Fibroblast of lung (primary cell): Measurements from ENCODE around the gene SPDYE16. TPM values are rescaled to one million over a fixed set of nuclear protein-coding genes. Genes with fewer than 3 reads are reported as not detected.
"Not testable (repeated sequence)": the region's sequence is repeated elsewhere in the genome, so short reads cannot be mapped to it uniquely, and the experiment has no call there.

Experiments used
- DNase-seq, 2 donors: peaks; one replicate each; pipeline versions ENCODE4 v3.0.0 to v3.0.0-alpha.2; 2010; ENCODE audit warnings: low read depth in 2 of 2
- H2AFZ ChIP-seq: 2 replicates; pipeline ENCODE4 v1.5.1; 2012; ENCODE audit warnings: low read length, control low read depth, inconsistent platforms
- H3K27ac ChIP-seq: 2 replicates; pipeline ENCODE4 v1.5.1; 2011; ENCODE audit warnings: low read length, control low read depth; ENCODE audit not compliant: insufficient read depth
- H3K27me3 ChIP-seq: 2 replicates; pipeline ENCODE4 v1.5.1; 2011; ENCODE audit warnings: mild to moderate bottlenecking, low read length; ENCODE audit not compliant: control insufficient read depth, insufficient read depth
- H3K36me3 ChIP-seq: 2 replicates; pipeline ENCODE4 v1.5.1; 2011; ENCODE audit warnings: low read length; ENCODE audit not compliant: control insufficient read depth, insufficient read depth
- H3K4me1 ChIP-seq: 2 replicates; pipeline ENCODE4 v1.5.1; 2011; ENCODE audit warnings: low read length; ENCODE audit not compliant: control insufficient read depth, insufficient read depth; ENCODE audit errors: extremely low read depth
- H3K4me2 ChIP-seq: 2 replicates; pipeline ENCODE4 v1.5.1; 2011; ENCODE audit warnings: low read length, control low read depth; ENCODE audit not compliant: insufficient read depth; ENCODE audit errors: extremely low read depth
- H3K4me3 ChIP-seq, 4 experiments: fragments of 200-600 bp in 1 of 4; sonication (generic) in 1 of 4; replicated peaks in 1 of 4; 2 replicates each; pipeline ENCODE4 v1.5.1; 2011 to 2016; ENCODE audit warnings: low read length in 4 of 4, low read depth in 3 of 4, mild to moderate bottlenecking in 3 of 4, control low read depth in 2 of 4, inconsistent platforms in 1 of 4, mixed read lengths in 1 of 4; ENCODE audit not compliant: insufficient read depth in 1 of 4; ENCODE audit errors: control extremely low read depth in 1 of 4
- H3K79me2 ChIP-seq: 2 replicates; pipeline ENCODE4 v1.5.1; 2012; ENCODE audit warnings: mild to moderate bottlenecking, low read length, inconsistent platforms; ENCODE audit not compliant: control insufficient read depth, insufficient read depth
- H3K9ac ChIP-seq: 2 replicates; pipeline ENCODE4 v1.5.1; 2011; ENCODE audit warnings: mild to moderate bottlenecking, low read length, control low read depth; ENCODE audit not compliant: insufficient read depth
- H3K9me3 ChIP-seq: 2 replicates; pipeline ENCODE4 v1.5.1; 2012; ENCODE audit warnings: low read depth, low read length; ENCODE audit not compliant: control insufficient read depth, insufficient read depth
- H4K20me1 ChIP-seq: 2 replicates; pipeline ENCODE4 v1.5.1; 2011; ENCODE audit warnings: low read length; ENCODE audit not compliant: control insufficient read depth, insufficient read depth; ENCODE audit errors: extremely low read depth
- EZH2 ChIP-seq: IDR thresholded peaks from 2 replicates; pipeline ENCODE4 v1.5.1; 2012; ENCODE audit warnings: low read length, control low read depth, mild to moderate bottlenecking; ENCODE audit errors: missing control alignments
- polyA plus RNA-seq, 2 donors: library from polyadenylated mRNA; depleted of rRNA in 1 of 2; stranded (reverse) in 1 of 2; unstranded in 1 of 2; fragments of >200 nt; gene quantifications; 2 replicates each; pipeline ENCODE4 v1.2.1, GENCODE V29; 2011 to 2012; ENCODE audit warnings: missing spikeins in 1 of 2
- total RNA-seq: library from RNA; depleted of rRNA; stranded (reverse); fragments of >200 nt; gene quantifications from 2 replicates; pipeline ENCODE4 v1.2.1, GENCODE V29; 2014
- TF ChIP-seq, protein P1 (sequence below), 2 donors: IDR thresholded peaks in 1 of 2; conservative IDR thresholded peaks in 1 of 2; 1 replicate in 1 of 2; 2 replicates in 1 of 2; pipeline ENCODE4 v1.5.1; 2011 to 2012; ENCODE audit warnings: low read length in 2 of 2, control low read depth in 1 of 2, inconsistent platforms in 1 of 2, low read depth in 1 of 2, mild to moderate bottlenecking in 1 of 2

The SPDYE16 gene
- total and polyA plus RNA-seq, 2 donors (not counting 1 experiment from before 2014, with no cell fraction given), result 0.17 TPM; not detected in 1

DNA sequence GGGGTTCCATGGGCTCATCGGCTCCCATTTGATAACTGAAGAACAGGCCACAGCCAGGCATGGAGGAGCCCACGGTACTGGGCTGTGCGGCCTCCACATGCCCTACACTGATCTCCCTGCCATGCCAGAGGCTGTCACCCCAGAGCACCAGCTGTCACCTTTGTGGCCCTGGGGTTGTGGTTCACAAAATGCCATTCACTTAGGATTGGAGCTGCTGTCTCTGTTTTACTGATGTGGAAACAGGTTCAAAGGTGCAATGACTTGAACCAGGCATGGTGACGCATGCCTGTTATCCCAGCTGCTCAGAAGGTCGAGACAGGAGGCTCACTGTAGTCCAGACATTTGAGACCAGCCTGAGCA is 37.0 kb downstream of the SPDYE16 start:
- H3K9ac ChIP-seq, result no peak overlapping the region
- no peak overlapping the region for H3K27ac ChIP-seq
- DNase-seq, result no peak
- no peaks in the 10 kb centered on the region for H4K20me1 ChIP-seq
- no peaks in the 10 kb centered on the region for H3K27me3 ChIP-seq
- TF ChIP-seq EZH2, result no peak
- TF ChIP-seq, protein P1, sequence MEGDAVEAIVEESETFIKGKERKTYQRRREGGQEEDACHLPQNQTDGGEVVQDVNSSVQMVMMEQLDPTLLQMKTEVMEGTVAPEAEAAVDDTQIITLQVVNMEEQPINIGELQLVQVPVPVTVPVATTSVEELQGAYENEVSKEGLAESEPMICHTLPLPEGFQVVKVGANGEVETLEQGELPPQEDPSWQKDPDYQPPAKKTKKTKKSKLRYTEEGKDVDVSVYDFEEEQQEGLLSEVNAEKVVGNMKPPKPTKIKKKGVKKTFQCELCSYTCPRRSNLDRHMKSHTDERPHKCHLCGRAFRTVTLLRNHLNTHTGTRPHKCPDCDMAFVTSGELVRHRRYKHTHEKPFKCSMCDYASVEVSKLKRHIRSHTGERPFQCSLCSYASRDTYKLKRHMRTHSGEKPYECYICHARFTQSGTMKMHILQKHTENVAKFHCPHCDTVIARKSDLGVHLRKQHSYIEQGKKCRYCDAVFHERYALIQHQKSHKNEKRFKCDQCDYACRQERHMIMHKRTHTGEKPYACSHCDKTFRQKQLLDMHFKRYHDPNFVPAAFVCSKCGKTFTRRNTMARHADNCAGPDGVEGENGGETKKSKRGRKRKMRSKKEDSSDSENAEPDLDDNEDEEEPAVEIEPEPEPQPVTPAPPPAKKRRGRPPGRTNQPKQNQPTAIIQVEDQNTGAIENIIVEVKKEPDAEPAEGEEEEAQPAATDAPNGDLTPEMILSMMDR (conservative IDR thresholded peaks at IDR 0.05 in 1 of 2, IDR thresholded peaks at IDR 0.05 in 1 of 2; ENCODE audit: low read depth in 1 of 2, low read length in 2 of 2), result no peak
- no peaks in the 10 kb centered on the region for H3K9me3 ChIP-seq
- H3K79me2 ChIP-seq, result no peaks in the 10 kb centered on the region
- H3K4me1 ChIP-seq, result no peaks in the 10 kb centered on the region
- no peak overlapping the region for H3K4me3 ChIP-seq
- H2AFZ ChIP-seq, result no peak overlapping the region
- peaks cover 2% of the 10 kb centered on the region for H3K36me3 ChIP-seq
- no peak overlapping the region for H3K4me2 ChIP-seq

DNA sequence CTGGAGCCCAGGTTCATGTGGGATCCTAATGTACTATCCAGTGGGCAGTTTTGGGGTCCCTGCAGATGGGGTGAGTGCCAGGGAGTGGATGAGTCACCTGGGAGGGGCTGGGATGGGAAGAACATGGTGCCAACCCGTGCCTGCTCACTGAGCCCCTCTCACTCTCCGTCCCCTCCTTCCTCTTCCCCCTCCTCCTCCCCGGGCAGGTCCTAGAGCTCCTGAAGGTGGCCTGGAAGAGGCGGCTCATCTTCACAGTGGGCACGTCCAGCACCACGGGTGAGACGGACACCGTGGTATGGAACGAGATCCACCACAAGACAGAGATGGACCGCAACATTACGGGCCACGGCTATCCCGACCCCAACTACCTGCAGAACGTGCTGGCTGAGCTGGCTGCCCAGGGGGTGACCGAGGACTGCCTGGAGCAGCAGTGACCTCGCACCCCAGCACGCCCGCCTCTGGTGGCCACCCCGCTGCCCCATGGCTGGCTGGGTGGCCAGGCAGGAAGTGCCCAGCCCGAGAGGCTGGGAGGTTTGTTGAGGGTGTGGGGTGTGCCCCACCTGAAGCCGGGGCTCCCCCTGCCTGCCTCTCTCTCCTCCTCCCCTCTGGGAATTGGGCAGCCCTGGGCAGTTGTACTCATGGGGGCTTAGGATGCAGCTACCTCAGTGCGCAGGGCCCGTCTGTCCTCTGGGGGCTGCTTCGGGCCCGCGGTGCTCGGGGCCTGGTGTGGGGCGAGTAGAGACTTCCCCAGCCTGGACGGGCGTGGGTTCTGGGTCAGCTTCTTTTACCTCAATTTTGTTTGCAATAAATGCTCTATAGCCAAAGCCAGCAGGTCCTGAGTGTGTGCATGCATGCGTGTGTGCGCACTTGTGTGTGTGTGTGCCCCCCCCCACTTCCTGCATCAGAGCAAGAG is 37.7 kb downstream of the SPDYE16 start:
- Histone ChIP-seq H3K4me3 (no peak overlapping the region), H3K9ac (no peak overlapping the region), H3K4me2 (no peak overlapping the region), H3K79me2 (no peaks in the 10 kb centered on the region), H3K27ac (no peak overlapping the region), H3K4me1 (no peaks in the 10 kb centered on the region), H3K27me3 (no peaks in the 10 kb centered on the region), H2AFZ (no peak overlapping the region), H4K20me1 (no peaks in the 10 kb centered on the region), H3K36me3 (peaks cover 2% of the 10 kb centered on the region), H3K9me3 (no peaks in the 10 kb centered on the region)
- no peak for DNase-seq
- TF ChIP-seq, protein P1 (conservative IDR thresholded peaks at IDR 0.05 in 1 of 2, IDR thresholded peaks at IDR 0.05 in 1 of 2; ENCODE audit: low read depth in 1 of 2, low read length in 2 of 2), result no peak
- TF ChIP-seq EZH2, result no peak

DNA sequence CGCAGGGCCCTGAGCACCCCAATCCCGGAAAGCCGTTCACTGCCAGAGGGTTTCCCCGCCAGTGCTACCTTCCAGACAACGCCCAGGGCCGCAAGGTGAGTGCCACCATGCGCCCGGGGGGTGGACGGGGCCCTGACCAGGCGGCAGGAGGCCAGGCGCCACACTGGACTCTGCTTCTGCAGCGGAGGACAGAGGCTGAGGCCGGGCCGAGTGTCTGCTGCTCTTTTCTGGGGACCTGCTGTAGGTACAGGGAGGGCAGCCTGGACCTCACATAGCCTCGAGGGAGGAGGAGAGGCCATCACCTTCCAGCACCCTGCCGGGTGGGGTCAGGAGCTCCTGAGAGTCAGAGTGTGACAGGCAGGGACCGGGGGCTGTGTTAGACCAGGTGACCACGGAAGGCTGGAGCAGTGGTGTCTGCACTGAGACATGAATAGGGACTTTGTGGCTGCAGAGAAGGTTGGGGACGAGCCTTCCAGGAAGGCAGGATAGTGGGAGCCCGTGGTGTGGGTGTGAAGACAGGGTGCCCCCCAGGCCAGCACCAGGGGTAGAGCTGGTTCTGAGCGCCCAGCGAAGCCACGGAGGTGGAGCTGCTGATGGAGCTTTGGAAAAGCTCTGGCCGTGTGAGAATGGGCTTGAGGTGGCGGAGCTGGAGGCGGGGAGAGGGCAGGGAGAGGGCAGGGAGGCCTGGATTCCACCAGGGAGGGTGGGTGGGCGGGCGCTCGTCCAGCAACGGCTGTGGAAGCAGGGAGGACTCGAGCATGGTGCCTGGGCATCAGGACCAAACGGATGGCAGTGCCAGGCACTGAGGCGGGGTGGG is 38.5 kb downstream of the SPDYE16 start:
- not testable (repeated sequence) for H3K4me3 ChIP-seq, DNase-seq, H3K27me3 ChIP-seq, H3K79me2 ChIP-seq, H2AFZ ChIP-seq, H3K36me3 ChIP-seq, H3K9me3 ChIP-seq, H3K27ac ChIP-seq, H3K9ac ChIP-seq, H3K4me1 ChIP-seq, H3K4me2 ChIP-seq, H4K20me1 ChIP-seq

DNA sequence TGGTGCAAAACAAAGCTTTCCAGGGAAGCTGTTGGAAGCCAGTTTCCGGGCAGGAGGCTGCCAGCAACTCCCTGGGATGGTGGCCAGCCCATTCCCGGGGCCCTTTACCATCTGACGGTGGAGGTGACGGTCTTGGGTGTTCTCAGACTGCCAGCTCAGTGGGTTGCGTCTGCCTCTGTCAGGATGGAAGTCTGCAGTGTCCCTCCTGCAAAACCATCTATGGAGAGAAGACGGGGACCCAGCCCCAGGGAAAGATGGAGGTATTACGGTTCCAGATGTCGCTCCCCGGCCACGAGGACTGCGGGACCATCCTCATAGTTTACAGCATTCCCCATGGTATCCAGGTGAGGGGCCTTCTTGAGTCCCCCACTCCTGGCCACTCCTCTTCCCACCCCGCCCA is 39.9 kb downstream of the SPDYE16 start:
- not testable (repeated sequence) for H3K4me3 ChIP-seq, H3K4me2 ChIP-seq, H3K27me3 ChIP-seq, H2AFZ ChIP-seq, H3K4me1 ChIP-seq, H3K27ac ChIP-seq, H3K79me2 ChIP-seq, H3K36me3 ChIP-seq, H4K20me1 ChIP-seq, H3K9ac ChIP-seq, H3K9me3 ChIP-seq, DNase-seq

DNA sequence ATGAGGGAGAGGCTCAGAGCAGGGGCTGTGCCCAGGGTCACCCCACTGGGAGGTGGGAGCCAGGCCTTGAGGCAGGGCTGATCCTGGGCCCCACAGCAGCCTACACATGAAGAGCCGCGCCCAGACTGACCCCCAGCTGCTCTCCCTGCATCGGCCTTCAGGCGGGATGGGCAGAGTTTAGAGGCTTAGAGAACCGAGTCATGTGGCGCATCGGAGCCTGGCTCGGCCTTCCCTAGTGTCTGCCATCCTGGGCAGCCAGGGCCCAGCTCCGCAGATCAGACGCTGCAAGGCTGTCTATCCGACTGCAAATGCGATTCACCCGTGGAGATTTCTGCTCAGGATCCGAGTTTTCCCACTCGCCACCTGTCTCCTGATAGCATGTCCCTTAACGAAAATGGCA is 40.3 kb downstream of the SPDYE16 start:
- not testable (repeated sequence) for H3K4me3 ChIP-seq

More for the DNA sequence above, 40.3 kb downstream of the SPDYE16 start:
- H3K4me2 ChIP-seq, H4K20me1 ChIP-seq, H3K9ac ChIP-seq, H3K4me1 ChIP-seq, H3K36me3 ChIP-seq, H2AFZ ChIP-seq, H3K27ac ChIP-seq, H3K27me3 ChIP-seq, DNase-seq, H3K9me3 ChIP-seq, H3K79me2 ChIP-seq: not testable (repeated sequence)
